ENCODE results near the gene SDC3.

Gene SDC3

DNA sequence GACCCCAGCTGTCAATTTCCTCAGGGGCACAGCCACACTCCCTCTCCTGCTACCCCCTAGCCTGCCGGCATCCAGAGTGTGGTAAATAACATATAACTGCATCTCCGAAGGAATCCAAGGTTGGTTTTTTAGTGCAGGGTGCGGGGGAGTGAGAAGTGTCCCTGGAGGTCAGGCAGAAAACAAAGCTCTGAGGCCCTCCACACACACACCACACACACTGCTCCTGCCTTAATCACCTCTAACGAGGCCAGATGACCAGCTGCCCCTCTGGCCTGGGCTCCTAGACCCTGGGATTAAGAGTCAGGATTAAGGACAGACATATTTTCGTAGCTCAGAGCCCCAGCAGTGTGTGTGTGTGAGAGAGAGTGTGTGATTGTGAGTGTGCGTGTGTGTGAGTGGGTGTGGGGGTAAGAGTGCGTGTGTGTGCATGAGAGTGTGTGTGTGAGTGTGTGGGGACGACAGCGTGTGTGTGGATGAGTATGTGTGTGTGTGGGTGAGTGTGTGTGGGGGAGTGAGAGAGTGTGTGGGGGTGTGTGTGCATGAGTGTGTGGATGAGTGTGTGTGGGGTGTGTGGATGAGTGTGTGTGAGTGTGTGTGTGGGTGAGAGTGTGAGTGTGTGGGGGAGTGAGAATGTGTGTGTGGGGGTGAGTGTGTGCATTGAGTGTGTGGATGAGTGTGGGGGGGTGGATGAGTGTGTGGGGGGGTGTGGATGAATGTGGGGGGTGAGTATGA is 14.6 kb downstream of the SDC3 start:
- TF ChIP-seq, protein P1, sequence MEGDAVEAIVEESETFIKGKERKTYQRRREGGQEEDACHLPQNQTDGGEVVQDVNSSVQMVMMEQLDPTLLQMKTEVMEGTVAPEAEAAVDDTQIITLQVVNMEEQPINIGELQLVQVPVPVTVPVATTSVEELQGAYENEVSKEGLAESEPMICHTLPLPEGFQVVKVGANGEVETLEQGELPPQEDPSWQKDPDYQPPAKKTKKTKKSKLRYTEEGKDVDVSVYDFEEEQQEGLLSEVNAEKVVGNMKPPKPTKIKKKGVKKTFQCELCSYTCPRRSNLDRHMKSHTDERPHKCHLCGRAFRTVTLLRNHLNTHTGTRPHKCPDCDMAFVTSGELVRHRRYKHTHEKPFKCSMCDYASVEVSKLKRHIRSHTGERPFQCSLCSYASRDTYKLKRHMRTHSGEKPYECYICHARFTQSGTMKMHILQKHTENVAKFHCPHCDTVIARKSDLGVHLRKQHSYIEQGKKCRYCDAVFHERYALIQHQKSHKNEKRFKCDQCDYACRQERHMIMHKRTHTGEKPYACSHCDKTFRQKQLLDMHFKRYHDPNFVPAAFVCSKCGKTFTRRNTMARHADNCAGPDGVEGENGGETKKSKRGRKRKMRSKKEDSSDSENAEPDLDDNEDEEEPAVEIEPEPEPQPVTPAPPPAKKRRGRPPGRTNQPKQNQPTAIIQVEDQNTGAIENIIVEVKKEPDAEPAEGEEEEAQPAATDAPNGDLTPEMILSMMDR (conservative IDR thresholded peaks at IDR 0.05; ENCODE audit: low read depth, low read length): no peak
- no peak for DNase-seq (ENCODE audit: low read depth)
- H3K4me3 ChIP-seq (ENCODE audit: low read depth, low read length): no peak overlapping the region

DNA sequence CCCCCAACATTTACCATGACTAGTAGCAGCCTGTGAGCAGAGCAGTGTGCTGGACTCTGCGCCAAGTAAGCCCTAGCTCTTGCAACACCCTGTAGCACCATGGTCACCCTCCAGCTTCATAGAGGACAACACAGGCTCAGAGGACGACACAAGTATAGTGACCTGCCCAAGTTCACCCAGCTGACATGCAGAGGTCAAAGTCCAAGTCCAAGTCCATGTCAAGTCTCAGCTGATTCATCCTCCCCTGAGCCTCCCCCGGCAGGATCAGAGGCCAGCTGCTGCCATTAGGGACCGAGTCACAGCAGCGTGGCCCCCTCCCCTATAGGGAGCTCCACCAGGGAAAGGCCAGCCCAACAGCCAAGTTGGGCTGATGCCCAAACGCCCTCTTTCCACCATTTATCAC is 15.9 kb downstream of the SDC3 start:
- TF ChIP-seq, protein P1 (conservative IDR thresholded peaks at IDR 0.05; ENCODE audit: low read depth, low read length): no peak
- H3K4me3 ChIP-seq (ENCODE audit: low read depth, low read length): no peak overlapping the region
- no peak for DNase-seq (ENCODE audit: low read depth)

DNA sequence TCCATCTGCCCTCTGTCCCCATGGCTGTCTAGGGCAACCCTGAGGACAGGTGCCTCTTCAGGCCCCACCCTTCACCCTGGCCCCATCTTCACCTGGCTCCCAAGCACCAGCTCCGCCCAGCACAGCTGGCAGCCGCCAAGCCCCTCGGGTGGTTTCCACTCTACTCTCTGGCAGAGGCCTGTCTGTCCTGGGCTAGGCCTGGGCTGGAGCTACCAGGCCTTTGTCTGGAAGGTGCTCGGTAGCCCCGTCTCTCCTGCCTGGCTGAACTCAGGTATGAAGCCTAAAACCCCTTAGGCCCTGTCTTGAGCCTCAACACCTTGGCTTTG is 17.4 kb downstream of the SDC3 start:
- no peak overlapping the region for H3K4me3 ChIP-seq (ENCODE audit: low read depth, low read length)
- TF ChIP-seq, protein P1 (conservative IDR thresholded peaks at IDR 0.05; ENCODE audit: low read depth, low read length): no peak
- no peak for DNase-seq (ENCODE audit: low read depth)

DNA sequence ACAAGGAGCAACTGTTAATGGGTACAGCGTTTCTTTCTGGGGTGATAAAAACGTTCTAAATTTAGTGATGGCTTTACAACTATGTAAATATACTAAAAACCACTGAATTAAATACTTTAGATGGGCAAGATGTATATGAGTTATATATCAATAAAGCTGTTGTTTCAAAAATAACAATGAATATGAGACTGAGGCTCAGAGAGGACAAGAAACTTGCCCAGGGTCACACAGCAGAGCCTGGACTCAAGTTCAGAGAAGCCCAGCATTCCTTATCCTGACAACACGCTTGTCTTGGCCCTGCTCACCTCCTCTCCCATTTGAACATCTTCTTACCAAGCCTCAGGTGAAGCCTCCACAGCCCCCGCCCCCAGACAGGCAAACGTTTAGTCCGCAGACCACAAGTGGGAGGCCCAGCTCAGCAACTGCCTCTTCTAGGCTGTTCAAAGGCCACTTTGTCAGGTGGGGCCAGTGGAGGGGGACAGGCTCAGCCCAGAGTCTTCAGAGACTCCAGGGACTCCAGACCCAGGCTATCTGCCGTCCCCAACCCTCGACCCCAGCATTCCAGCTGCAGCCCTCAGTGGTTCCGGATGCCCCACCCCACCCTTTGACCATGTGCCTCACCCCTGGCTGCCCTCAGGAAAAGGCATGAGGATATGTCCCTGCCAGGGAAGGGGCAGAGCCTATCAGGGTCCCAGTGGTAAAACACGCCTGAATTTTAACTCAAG is 17.9 kb downstream of the SDC3 start:
- TF ChIP-seq, protein P1 (conservative IDR thresholded peaks at IDR 0.05; ENCODE audit: low read depth, low read length): no peak
- no peak for DNase-seq (ENCODE audit: low read depth)
- no peak overlapping the region for H3K4me3 ChIP-seq (ENCODE audit: low read depth, low read length)

DNA sequence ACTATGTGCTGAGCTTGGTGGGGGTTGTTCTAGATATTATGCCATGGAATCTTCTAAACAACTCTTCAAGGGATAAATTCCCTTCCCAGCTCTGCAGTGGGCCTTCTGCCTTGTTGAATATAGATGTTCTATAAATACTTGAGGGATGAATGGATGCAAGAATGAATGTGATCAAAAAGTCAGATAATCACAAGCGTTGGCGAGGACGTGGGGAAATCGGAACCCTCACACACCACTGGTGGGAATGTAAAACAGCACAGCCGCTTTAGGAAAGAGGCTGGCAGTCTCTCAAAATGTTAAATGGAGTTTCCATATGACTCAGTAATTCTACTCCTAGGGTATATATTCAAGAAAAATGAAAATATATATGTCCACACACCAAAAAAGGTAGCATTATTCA is 19.0 kb downstream of the SDC3 start:
- H3K4me3 ChIP-seq (ENCODE audit: low read depth, low read length): no peak overlapping the region
- TF ChIP-seq, protein P1 (conservative IDR thresholded peaks at IDR 0.05; ENCODE audit: low read depth, low read length): no peak
- no peak for DNase-seq (ENCODE audit: low read depth)

DNA sequence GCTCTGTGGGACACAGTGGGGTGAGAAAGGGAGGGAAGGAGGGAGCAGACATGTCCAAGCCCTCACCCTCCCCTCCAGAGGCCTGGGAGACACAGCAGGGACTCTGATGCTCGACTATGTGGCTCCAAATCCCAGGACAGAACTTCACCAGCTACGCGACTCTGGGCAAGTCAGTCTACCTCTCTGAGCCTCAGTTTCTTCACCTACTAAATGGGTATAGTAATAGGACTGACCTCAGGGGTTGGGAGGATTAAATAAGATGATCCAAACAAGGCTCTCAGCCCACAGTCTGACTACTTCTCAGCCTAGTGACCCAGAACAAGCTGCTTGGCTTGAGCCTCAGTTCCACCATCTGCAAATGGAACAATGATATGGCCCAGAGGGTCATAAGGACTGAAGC is 19.6 kb downstream of the SDC3 start:
- TF ChIP-seq, protein P1 (conservative IDR thresholded peaks at IDR 0.05; ENCODE audit: low read depth, low read length): no peak
- DNase-seq (ENCODE audit: low read depth): no peak
- H3K4me3 ChIP-seq (ENCODE audit: low read depth, low read length): no peak overlapping the region

DNA sequence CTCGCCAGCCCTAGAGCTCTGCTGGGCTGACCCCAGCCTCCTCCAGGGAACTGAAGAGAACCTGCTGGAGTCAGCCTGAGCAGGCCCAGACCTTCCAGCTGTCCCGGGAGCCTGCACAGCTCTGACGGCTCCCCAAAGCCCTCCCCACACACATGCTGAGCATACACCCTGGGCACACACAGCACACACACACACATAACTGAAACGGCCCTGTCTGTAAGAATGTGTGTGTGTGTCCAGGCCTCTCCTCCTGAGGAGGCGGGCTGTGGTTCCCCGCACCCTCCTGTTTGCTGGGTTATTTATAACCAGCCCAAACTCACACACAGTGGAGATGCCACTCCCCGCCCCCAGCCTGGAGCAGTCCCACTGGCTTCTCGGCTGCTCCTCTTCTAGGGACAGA is 20.2 kb downstream of the SDC3 start:
- H3K4me3 ChIP-seq (ENCODE audit: low read depth, low read length): no peak overlapping the region
- peak; percentile 96 for DNase-seq (ENCODE audit: low read depth)
- TF ChIP-seq, protein P1 (conservative IDR thresholded peaks at IDR 0.05; ENCODE audit: low read depth, low read length): no peak
